Raji (cell line): ENCODE results near the gene TMEM101.

Experiments used
- POLR2A ChIP-seq: IDR thresholded peaks from 2 replicates; pipeline ENCODE4 v1.6.1; 2011; ENCODE audit warnings: low read depth, low read length, control low read depth; ENCODE audit not compliant: insufficient read depth

Gene TMEM101

DNA sequence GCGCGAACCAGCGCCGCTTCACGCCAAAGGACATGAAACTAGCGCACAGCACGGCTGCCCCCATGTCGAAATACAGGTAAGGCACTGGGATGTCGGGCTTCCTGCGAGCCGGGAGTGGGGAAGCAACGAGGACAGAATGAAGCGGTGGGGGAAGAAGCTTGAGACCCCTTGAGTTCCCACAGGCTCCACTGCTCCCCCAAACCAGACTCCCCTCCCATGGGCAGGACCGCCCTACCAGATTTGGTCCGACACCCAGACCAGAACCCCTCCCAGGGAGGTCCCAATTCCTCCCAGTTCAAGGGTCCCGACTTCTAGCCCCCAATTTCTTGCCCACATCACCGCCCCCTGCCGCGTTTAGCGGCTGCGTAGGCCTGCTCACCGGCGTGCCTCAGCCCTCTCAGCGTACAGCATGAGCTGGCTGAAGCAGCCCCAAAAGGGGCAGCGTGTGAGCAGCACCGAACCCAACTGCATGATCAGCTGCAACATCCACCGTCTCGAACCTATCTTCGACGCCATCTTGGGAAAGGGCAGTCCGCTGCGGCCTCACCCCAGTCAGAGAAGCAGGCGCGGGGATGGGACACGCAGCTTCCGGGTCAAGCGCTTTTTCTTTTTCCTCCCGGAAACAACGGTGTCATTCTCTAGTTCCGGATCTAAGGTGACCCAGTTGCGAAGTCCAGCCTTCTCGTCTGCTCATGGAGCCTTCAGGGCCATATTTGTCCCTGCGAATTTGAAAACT lies at the start of gene TMEM101:
TMEM101 (minus strand) TSS at position 527 of the 736 bp plus-strand sequence; CDS start at position 516, 11 bp downstream.
- peak; percentile 88 for TF ChIP-seq POLR2A

DNA sequence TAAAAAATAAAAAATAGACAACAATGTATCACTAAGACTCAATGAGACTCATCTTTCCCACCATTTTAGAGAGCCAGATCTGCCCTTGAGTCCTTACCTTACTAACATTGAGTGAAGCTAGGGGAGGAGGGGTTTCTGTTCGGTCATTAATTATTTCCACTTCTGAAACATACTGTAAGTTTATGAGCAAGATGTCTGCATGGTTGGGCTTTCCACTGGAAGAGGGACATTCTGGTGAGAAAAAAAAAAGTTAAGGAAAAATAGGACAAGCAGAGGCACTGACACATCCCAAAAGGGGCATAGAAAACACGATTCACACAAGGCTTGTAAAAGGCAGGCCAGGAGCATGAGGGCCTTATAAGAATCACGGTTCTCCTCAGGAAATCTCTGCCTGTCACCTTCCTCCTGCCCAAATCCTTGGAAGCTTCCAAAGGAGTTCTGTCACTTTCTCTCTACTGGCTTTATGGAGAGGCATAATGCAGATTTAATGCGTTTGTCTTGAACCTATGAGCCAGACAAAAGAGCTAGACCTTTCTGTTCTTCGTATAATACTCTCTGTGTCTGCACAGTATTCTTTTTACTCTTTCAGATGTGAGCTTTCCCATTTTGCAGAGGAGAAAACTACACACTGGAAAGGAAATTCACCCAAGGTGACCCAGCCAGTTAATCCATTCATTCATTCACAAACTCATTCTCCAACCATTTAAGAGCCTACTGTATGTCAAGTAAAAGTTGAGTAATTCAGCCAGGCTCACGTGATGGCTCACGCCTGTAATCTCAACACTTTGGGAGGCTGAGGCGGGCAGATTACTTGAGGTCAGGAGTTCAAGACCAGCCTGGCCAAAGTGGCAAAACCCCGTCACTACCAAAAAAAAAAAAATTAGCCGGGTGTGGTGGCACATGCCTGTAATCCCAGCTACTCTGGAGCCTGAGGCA lies 49.2 kb upstream of the TMEM101 start:
- TF ChIP-seq POLR2A, result no peak

DNA sequence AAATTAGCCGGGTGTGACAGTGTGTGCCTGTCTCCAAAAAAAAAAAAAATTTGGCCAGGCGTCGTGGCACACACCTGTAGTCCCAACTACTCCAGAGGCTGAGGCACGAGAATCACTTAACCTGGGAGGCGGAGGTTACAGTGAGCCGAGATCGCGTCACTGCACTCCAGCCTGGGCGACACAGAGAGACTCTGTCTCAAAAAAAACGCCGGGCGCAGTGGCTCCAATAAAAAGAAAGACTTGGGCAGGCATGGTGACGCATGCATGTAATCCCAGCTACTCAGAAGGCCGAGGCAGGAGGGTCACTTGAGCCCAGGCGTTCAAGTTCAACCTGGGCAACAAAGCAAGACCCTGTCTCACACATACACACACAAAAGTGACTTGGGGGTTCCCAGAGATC lies 48.1 kb upstream of the TMEM101 start:
- no peak for TF ChIP-seq POLR2A

DNA sequence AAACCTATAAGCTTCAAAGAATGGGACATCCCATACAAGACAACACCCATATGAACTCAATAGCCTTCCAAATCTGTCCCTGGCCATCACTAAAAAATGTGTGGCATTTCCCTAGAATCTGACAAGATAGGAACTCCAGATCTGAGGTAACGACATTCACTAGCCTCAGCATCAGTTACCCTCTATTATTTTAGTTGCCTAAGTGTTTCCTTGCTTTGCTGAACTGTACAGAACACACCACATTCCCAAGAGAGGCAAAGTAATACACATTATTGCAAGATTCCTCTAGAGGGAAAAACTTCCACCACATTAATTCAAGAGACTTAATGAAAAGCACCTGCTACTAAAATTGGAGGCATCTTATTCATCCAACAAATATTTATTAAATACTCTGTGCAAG lies 46.7 kb upstream of the TMEM101 start:
- no peak for TF ChIP-seq POLR2A

DNA sequence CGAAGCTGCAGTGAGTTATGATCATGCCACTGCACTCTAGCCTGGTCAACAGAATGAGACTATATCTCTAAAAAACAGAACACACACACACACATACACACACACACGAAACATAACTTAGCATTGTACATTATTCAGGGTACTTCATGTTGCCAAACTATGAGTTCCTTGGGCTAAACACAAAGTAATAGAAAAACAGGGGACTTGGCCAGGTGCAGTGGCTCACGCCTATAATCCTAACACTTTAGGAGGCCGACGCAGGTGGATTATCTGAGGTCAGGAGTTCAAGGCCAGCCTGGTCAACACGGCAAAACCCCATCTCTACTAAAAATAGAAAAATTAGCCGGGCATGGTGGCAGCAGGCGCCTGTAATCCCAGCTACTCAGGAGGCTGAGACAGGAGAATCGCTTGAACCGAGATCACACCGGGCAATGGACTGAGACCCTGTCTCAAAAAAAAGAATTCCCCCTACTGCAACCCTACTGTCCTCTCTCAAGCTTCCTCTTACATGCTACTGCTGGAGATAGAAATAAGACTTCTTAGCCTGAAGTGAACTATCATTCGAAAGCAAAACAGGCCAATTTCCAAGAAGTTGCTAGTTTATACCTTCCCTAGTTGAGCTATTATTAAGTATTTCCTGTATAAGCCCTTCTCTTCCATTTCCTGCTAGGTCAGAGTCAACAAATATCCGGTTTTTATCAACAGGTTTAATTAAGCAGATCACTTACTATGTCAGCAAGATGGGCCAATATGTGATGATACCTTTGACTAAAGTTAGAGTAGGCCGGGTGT lies 44.5 kb upstream of the TMEM101 start:
- no peak for TF ChIP-seq POLR2A

DNA sequence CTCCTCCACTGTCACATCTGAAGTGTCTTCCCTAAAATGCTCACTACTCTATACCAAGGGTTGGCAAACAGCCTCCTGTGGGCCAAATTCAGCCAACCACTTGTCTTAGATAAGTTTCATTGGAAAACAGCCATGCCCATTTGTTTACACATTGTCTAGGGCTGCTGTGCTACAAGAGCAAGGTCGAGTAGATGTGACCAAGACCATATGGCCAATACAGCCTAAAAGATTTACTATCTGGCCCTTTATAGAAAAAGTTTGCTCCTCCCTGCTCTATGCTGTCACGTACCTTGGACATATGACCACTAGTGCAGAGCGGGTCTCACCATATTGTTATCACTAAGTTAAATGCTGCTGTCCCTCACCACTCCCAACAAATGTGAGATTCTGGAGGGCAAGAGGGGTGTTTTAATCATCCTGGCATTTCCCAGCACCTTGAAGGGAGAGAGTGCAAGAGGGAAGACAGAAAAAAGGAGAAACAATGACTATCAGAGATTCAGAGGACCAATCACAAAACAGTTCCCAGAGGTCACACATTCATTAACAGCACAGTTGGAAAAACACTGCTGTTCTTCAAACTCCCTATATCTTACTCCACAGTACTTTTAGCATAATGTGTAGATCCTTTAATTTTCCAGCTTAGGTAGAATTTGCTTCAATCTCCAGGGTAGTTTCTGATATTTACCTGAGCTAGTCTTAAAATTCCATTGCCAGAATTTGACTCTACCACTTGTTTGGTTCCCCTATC lies 38.5 kb upstream of the TMEM101 start:
- no peak for TF ChIP-seq POLR2A

DNA sequence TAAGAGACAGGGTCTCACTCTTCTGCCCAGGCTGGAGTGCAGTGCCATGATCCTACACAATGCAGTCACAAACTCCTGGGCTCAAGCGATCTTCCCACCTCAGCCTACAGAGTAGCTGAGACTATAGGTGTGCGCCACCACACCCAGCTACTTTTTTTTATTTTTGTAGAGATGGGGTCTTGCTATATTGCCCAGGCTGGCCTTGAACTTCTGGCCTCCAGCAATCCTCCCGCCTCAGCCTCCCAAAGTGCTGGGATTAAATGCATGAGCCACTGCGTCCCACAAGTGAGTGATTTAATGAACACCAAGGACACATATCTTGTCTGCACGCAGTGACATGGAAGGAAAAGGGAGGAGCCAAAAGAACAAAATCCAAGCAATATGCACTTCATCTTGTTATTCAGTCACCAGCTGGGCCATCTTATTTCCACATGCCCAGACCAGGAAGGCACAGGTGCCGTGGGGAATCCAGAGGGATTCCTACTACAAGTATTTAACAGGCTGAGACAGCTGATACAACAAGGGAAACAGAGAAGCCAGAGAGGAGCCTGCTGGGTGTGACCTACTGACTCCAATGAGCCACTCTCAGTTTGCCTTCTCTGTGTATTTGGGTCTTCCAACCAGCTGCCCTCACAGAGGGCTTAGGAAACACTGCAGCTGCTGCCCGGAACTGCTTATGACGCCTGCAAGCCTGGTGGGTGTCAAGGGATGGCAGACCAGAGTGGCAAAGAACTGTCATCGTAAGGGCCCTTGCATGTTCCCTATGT lies 34.7 kb upstream of the TMEM101 start:
- no peak for TF ChIP-seq POLR2A

DNA sequence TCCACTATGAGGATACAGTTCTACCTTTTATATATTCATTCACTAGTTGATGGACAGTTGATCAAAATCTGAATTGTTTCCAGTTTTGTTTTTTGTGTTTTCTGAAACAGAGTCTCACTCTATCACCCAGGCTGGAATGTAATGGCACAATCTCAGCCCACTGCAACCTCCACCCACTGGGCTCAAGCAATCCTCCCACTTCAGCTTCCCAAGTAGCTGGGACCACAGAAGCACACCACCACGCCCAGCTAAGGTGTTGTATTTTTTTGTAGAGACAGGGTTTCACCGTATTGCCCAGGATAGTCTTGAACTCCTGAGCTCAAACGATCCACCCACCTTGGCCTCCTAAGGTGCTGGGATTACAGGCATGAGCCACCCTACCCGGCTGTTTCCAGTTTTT lies 30.7 kb upstream of the TMEM101 start:
- TF ChIP-seq POLR2A, result no peak

DNA sequence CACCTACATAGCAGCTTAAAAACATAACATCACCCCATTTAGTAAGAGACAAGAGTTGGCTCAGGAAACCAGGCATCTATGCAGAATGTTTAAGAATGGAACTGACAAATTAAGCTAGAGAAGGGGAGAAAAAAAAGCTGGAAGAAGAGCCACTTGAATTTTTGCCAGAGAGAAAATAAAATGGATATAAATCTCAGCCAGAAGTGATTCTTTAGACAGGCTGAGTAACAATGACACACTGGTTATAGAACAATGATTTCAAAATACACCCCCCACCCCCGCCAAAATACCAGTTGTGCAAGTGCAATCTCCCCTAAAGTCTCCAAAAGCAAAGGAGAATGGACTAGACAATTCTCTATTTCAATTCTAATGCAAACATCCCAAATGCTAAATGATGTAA lies 29.3 kb upstream of the TMEM101 start:
- no peak for TF ChIP-seq POLR2A

DNA sequence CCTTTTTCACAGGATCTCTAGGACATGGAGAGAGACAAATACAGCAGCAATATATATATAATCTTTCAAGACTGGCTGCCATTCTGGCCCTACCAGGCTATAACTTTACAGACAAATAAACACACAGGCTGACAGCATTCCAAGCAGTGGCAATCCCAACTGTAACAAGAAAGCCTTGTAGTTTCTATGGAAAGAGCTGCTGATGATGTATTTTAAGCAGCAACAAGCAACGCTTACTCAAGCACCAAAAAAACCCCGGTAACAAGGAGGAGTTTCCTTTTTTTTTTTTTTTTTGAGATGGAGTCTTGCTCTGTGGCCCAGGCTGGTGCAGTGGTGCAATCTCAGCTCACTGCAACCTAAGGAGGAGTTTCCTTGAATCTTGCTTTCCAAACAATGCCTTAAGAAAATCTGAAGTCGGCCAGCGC lies 28.5 kb upstream of the TMEM101 start:
- TF ChIP-seq POLR2A, result no peak

DNA sequence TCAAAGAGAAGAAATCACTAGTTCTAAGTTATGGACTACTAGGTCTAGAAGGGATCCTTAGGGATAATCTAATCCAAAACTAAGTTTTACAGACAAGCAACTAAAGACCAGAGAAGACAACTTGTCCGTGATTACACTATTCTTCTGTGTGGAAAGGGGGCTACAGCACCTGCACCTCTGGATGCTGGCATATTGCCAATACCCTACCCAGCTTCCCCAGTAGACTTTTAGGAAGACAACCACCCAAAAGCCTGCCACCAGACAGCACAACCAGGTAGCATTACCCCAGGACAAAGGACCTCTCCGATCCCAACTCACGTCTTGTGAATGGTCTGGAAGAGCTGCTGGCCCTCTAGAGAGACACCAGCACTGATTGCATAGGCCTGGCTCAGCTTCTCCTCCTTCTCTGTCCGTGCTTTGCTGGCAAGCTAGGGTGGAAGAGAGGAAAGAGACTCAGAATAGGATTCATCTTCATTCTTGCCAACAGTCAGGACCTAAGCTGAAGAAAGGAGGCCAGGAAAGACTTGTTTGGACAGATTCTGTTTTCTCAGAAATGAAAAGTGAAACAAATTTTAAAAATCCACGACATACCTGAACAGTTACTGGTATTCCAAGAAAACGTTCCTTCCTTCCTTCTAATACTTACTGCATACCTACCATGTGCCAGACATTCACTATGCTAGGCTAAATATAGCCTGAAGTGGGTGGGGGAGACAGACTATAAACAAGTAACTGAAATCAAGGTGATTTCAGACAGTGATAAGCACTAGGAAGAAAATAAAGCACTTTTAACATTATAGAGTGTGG lies 25.3 kb upstream of the TMEM101 start:
- no peak for TF ChIP-seq POLR2A

DNA sequence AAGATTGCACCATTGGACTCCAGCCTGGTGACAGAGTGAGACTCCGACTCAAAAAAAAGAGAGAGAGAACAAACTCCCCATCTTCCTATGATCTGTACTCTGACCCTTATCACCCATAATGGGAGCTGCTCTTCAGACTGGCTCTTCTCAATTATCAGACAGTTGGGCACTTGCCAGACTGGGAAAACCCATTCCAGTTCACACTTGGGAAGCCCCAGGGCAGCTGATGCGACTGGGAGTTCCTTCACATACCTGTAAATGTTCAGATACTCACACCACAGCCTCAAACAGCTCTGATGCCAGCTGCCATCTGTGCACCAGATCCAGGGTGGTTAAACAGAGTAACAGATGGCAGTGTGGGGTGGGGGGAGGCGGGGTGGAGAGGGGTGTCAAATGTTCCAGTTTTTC lies 23.8 kb upstream of the TMEM101 start:
- no peak for TF ChIP-seq POLR2A

DNA sequence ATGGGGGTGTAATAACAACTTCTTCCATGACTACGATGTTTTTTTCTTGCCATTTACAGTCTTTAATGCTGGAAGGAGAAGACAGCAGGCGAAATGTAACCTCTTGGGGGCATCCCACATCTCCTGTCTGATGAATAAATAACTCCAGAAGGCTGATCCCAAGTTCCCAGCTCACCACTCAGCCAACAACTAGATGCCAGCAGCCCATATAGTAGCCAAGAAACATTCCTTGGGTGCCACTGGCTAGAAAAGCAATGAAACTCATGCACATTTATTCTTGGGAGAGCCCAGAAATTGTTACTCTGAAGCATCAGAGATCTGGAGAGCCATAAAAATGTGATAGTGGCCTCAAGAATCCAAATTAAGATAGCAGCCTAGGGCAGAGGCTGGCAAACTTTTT lies 22.7 kb upstream of the TMEM101 start:
- TF ChIP-seq POLR2A, result no peak
